ENCODE data around the gene EPN3.

DNA sequence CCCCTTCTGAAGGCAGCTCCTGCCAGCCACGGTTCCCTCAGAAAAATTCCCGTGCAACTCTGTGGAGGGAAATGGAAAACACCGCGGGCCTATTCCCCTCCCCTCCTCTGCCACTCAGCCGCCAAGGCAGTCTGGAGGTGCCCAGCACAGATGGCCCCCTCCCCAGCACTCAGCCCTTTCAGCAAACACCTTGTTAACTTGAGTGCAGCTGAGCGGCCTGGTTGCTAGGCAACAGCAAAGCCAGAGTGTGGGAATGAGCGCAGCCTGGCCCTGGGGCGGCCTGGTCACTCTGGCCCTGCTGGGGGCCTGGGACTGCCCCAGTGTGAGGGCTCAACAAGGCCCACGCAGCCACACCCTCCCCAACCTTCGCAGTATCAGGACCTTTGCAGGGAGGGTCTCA lies 60.8 kb downstream of the EPN3 start:
- TF ChIP-seq, protein P1, sequence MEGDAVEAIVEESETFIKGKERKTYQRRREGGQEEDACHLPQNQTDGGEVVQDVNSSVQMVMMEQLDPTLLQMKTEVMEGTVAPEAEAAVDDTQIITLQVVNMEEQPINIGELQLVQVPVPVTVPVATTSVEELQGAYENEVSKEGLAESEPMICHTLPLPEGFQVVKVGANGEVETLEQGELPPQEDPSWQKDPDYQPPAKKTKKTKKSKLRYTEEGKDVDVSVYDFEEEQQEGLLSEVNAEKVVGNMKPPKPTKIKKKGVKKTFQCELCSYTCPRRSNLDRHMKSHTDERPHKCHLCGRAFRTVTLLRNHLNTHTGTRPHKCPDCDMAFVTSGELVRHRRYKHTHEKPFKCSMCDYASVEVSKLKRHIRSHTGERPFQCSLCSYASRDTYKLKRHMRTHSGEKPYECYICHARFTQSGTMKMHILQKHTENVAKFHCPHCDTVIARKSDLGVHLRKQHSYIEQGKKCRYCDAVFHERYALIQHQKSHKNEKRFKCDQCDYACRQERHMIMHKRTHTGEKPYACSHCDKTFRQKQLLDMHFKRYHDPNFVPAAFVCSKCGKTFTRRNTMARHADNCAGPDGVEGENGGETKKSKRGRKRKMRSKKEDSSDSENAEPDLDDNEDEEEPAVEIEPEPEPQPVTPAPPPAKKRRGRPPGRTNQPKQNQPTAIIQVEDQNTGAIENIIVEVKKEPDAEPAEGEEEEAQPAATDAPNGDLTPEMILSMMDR (IDR thresholded peaks at IDR 0.05), result no peak
- no peak for TF ChIP-seq POLR2A (IDR thresholded peaks at IDR 0.05)

All from breast epithelium (tissue), 3 donors.